H9 (cell line): Measurements from ENCODE around the gene ZC3H7B. TPM values are rescaled to one million over a fixed set of nuclear protein-coding genes. Genes with fewer than 3 reads are reported as not detected.

Experiments used
- DNase-seq: peaks from one replicate; pipeline ENCODE4 v3.0.0-alpha.2; 2017
- H2AFZ ChIP-seq: one replicate; pipeline ENCODE4 v1.6.1; 2013; ENCODE audit warnings: mild to moderate bottlenecking, low read length, control low read depth, moderate library complexity
- H2AK5ac ChIP-seq: 2 replicates; pipeline ENCODE4 v1.6.1; 2013; ENCODE audit warnings: low read length, control low read depth, mixed read lengths; ENCODE audit not compliant: insufficient read length
- H2BK120ac ChIP-seq: one replicate; pipeline ENCODE4 v1.6.1; 2013; ENCODE audit warnings: low read depth, mild to moderate bottlenecking, low read length, control low read depth, inconsistent platforms; ENCODE audit not compliant: poor library complexity, severe bottlenecking
- H2BK12ac ChIP-seq: 2 replicates; pipeline ENCODE4 v1.6.1; 2013; ENCODE audit warnings: low read length, control low read depth, mixed read lengths, low read depth; ENCODE audit not compliant: insufficient read length
- H2BK15ac ChIP-seq: 2 replicates; pipeline ENCODE4 v1.6.1; 2013; ENCODE audit warnings: low read depth, low read length, control low read depth
- H2BK20ac ChIP-seq: one replicate; pipeline ENCODE4 v1.6.1; 2013; ENCODE audit warnings: low read depth, mild to moderate bottlenecking, low read length, control low read depth, inconsistent platforms; ENCODE audit not compliant: poor library complexity, severe bottlenecking
- H2BK5ac ChIP-seq: 2 replicates; pipeline ENCODE4 v1.6.1; 2013; ENCODE audit warnings: low read length, control low read depth, mixed read lengths; ENCODE audit not compliant: insufficient read length
- H3K14ac ChIP-seq: 2 replicates; pipeline ENCODE4 v1.6.1; 2013; ENCODE audit warnings: low read length, control low read depth; ENCODE audit not compliant: insufficient read depth
- H3K18ac ChIP-seq: 2 replicates; pipeline ENCODE4 v1.6.1; 2013; ENCODE audit warnings: low read depth, mild to moderate bottlenecking, mixed read lengths, low read length, control low read depth; ENCODE audit not compliant: insufficient read length
- H3K23ac ChIP-seq: 2 replicates; pipeline ENCODE4 v1.6.1; 2013; ENCODE audit warnings: low read length, control low read depth, mixed read lengths, low read depth; ENCODE audit not compliant: insufficient read length
- H3K23me2 ChIP-seq: 2 replicates; pipeline ENCODE4 v1.6.1; 2013; ENCODE audit warnings: low read depth, mild to moderate bottlenecking, mixed read lengths, low read length, control low read depth; ENCODE audit not compliant: insufficient read length, poor library complexity, severe bottlenecking
- H3K27ac ChIP-seq: 2 replicates; pipeline ENCODE4 v1.5.1; 2013; ENCODE audit warnings: low read length, control low read depth, mixed read lengths, low read depth; ENCODE audit not compliant: insufficient read length
- H3K27me3 ChIP-seq: 2 replicates; pipeline ENCODE4 v1.6.1; 2013; ENCODE audit warnings: low read length, control low read depth, inconsistent platforms; ENCODE audit not compliant: insufficient read depth
- H3K4ac ChIP-seq: 2 replicates; pipeline ENCODE4 v1.6.1; 2013; ENCODE audit warnings: low read depth, mild to moderate bottlenecking, control low read depth, inconsistent platforms, low read length, moderate library complexity
- H3K4me1 ChIP-seq: 2 replicates; pipeline ENCODE4 v1.6.1; 2013; ENCODE audit warnings: low read length, control low read depth, inconsistent platforms; ENCODE audit not compliant: insufficient read depth
- H3K4me2 ChIP-seq: 2 replicates; pipeline ENCODE4 v1.6.1; 2013; ENCODE audit warnings: low read length, control low read depth, mixed read lengths; ENCODE audit not compliant: insufficient read length, insufficient read depth
- H3K56ac ChIP-seq: 2 replicates; pipeline ENCODE4 v1.6.1; 2013; ENCODE audit warnings: low read depth, mild to moderate bottlenecking, mixed read lengths, low read length, control low read depth; ENCODE audit not compliant: insufficient read length
- H3K79me1 ChIP-seq: 2 replicates; pipeline ENCODE4 v1.6.1; 2013; ENCODE audit warnings: low read depth, mild to moderate bottlenecking, moderate library complexity, low read length, control low read depth, inconsistent platforms; ENCODE audit not compliant: insufficient read depth, poor library complexity, severe bottlenecking
- H3K79me2 ChIP-seq: 2 replicates; pipeline ENCODE4 v1.6.1; 2013; ENCODE audit warnings: low read length, control low read depth, inconsistent platforms; ENCODE audit not compliant: insufficient read depth
- H3K9ac ChIP-seq: 2 replicates; pipeline ENCODE4 v1.6.1; 2013; ENCODE audit warnings: low read length, control low read depth, mixed read lengths; ENCODE audit not compliant: insufficient read length; ENCODE audit errors: extremely low read depth
- H3K9me3 ChIP-seq: one replicate; pipeline ENCODE4 v1.6.1; 2013; ENCODE audit warnings: low read depth, low read length, inconsistent platforms; ENCODE audit not compliant: control insufficient read depth
- H3T11ph ChIP-seq: one replicate; pipeline ENCODE4 v1.6.1; 2013; ENCODE audit warnings: mild to moderate bottlenecking, low read length, control low read depth, inconsistent platforms
- H4K20me1 ChIP-seq: one replicate; pipeline ENCODE4 v1.6.1; 2013; ENCODE audit not compliant: control insufficient read depth, insufficient read length, insufficient read depth
- H4K5ac ChIP-seq: 2 replicates; pipeline ENCODE4 v1.6.1; 2013; ENCODE audit warnings: low read depth, mild to moderate bottlenecking, mixed read lengths, low read length, control low read depth; ENCODE audit not compliant: insufficient read length
- H4K8ac ChIP-seq: replicated peaks from 2 replicates; pipeline ENCODE4 v1.6.1; 2013; ENCODE audit warnings: low read length, control low read depth, mixed read lengths, low read depth; ENCODE audit not compliant: insufficient read length
- H4K91ac ChIP-seq: 2 replicates; pipeline ENCODE4 v1.6.1; 2013; ENCODE audit warnings: low read depth, mild to moderate bottlenecking, moderate library complexity, mixed read lengths, low read length, control low read depth; ENCODE audit not compliant: insufficient read length
- H3K27ac Mint-ChIP-seq, 3 experiments: 2 replicates in 2 of 3; 3 replicates in 1 of 3; pipeline ENCODE4 v1.8.0; 2020 to 2021; ENCODE audit warnings: mixed read lengths in 3 of 3, mild to moderate bottlenecking in 1 of 3, moderate library complexity in 1 of 3
- H3K27me3 Mint-ChIP-seq: 2 replicates; pipeline ENCODE4 v1.8.0; 2021; ENCODE audit warnings: low read depth, mild to moderate bottlenecking, moderate library complexity, mixed read lengths
- H3K36me3 Mint-ChIP-seq, 3 experiments: 2 replicates in 2 of 3; 3 replicates in 1 of 3; pipeline ENCODE4 v1.8.0; 2020 to 2021; ENCODE audit warnings: low read depth in 3 of 3, mixed read lengths in 3 of 3; ENCODE audit not compliant: insufficient read depth in 1 of 3
- H3K4me1 Mint-ChIP-seq, 2 experiments: 2 replicates each; pipeline ENCODE4 v1.8.0; 2020; ENCODE audit warnings: mixed read lengths in 2 of 2
- H3K4me3 Mint-ChIP-seq, 2 experiments: 2 replicates in 1 of 2; 3 replicates in 1 of 2; pipeline ENCODE4 v1.8.0; 2020 to 2021; ENCODE audit warnings: mild to moderate bottlenecking in 2 of 2, mixed read lengths in 2 of 2, moderate library complexity in 1 of 2
- H3K9me3 Mint-ChIP-seq, 2 experiments: 2 replicates in 1 of 2; 3 replicates in 1 of 2; pipeline ENCODE4 v1.8.0; 2020; ENCODE audit warnings: mild to moderate bottlenecking in 2 of 2, mixed read lengths in 2 of 2, moderate library complexity in 1 of 2
- CTCF ChIP-seq: fragments of 200-600 bp; sonication (generic); conservative IDR thresholded peaks from 3 replicates; pipeline ENCODE4 v1.8.0; 2021; ENCODE audit warnings: antibody characterized with exemption, mild to moderate bottlenecking
- WGBS: extraction: QIAGEN DNeasy Blood & Tissue Kit; methylation state at CpG from one replicate; pipeline ENCODE4 v1.1.7; 2013; ENCODE audit warnings: missing lambda C conversion rate, low lambda C conversion rate, mixed read lengths; ENCODE audit not compliant: insufficient read length; ENCODE audit errors: extremely low coverage; 5-methylcytosine and 5-hydroxymethylcytosine counted together
- total RNA-seq: library from RNA; stranded (reverse); gene quantifications from 2 replicates; pipeline ENCODE4 v1.2.1, GENCODE V29; 2021

Gene ZC3H7B
- total RNA-seq, 1 experiment from 2014 or later = 69.3 TPM

GRCh38 chr22:41302021-41302767, 869 bp downstream of the ZC3H7B start:
- Histone ChIP-seq H3T11ph (no peak overlapping the region), H3K9me3 (no peaks in the 10 kb centered on the region), H3K18ac (peak overlapping the region; percentile 37), H2BK20ac (no peak overlapping the region), H2BK120ac (no peak overlapping the region), H4K5ac (no peak overlapping the region), H3K4ac (no peak overlapping the region), H4K91ac (no peak overlapping the region), H3K27me3 (no peaks in the 10 kb centered on the region), H3K14ac (peak overlapping the region; percentile 37; the same call in 1 of the 2 replicates), H2BK5ac (no peak overlapping the region), H2AK5ac (no peak overlapping the region), H3K4me2 (peak overlapping the region; percentile 54), H3K9ac (peak overlapping the region; percentile 46), H2BK12ac (no peak overlapping the region), H3K79me2 (peaks cover 10% of the 10 kb centered on the region; the same call in 1 of the 2 replicates), H4K8ac (no peak overlapping the region), H3K23me2 (peaks cover 10% of the 10 kb centered on the region), H2AFZ (no peak overlapping the region), H2BK15ac (no peak overlapping the region), H3K27ac (no peak overlapping the region), H3K4me1 (peaks cover 5% of the 10 kb centered on the region; the same call in 1 of the 2 replicates), H3K56ac (no peak overlapping the region), H4K20me1 (no peaks in the 10 kb centered on the region), H3K23ac (no peak overlapping the region), H3K79me1 (no peaks in the 10 kb centered on the region)
- Mint-ChIP-seq H3K27me3 (peaks cover 2% of the 10 kb centered on the region; the same call in 1 of the 2 replicates), H3K36me3 (peaks cover 0 to 14% (median 10%) of the 10 kb centered on the region in 3 experiments; a peak in 6 of 7 replicates), H3K4me3 (peak overlapping the region; percentile 73 to 78), H3K4me1 (peaks cover 22% of the 10 kb centered on the region in 2 experiments), H3K27ac (no peak overlapping the region), H3K9me3 (no peaks in the 10 kb centered on the region)
- no CpG with 5 or more reads among the region's 60 CpGs for WGBS
- no peak for TF ChIP-seq CTCF
- no peak for DNase-seq
